MCF 10A (cell line): ENCODE results near the gene KRT15. TPM values are rescaled to one million over a fixed set of nuclear protein-coding genes. Genes with fewer than 3 reads are reported as not detected.
A peak's percentile ranks its signal among the peaks of the same experiment; 100 is the strongest.

Experiments used
- BruUV-seq: library from RNA; stranded (reverse); fragments of 400-500 nt; replicated peaks from 2 replicates; lab custom pipeline; 2021; lab: Mats Ljungman, UMichigan
- CTCF ChIA-PET: fragments of 300-600 bp; sonication (Branson Sonifier 250); formaldehyde crosslinking; extraction: SDS; loops from one replicate; lab custom pipeline; 2021; ENCODE audit warnings: antibody characterized with exemption, inconsistent platforms; lab: Yijun Ruan, JAX
- POLR2A ChIA-PET: fragments of 300-600, 350-650 bp; sonication (Branson Sonifier 250); formaldehyde crosslinking; extraction: SDS; loops from one replicate; lab custom pipeline; 2020; ENCODE audit warnings: antibody characterized with exemption, inconsistent platforms; lab: Yijun Ruan, JAX
- DNase-seq: peaks from one replicate; pipeline ENCODE4 v3.0.0-alpha.2; 2018; ENCODE audit not compliant: unreplicated experiment
- H3K27ac Mint-ChIP-seq: one replicate; pipeline ENCODE4 v1.8.0; 2022; ENCODE audit warnings: mild to moderate bottlenecking, low read depth, mixed read lengths; ENCODE audit not compliant: unreplicated experiment
- H3K27me3 Mint-ChIP-seq: one replicate; pipeline ENCODE4 v1.8.0; 2022; ENCODE audit warnings: mixed read lengths; ENCODE audit not compliant: insufficient read depth, unreplicated experiment
- H3K36me3 Mint-ChIP-seq: one replicate; pipeline ENCODE4 v1.8.0; 2022; ENCODE audit warnings: mild to moderate bottlenecking, moderate library complexity, mixed read lengths; ENCODE audit not compliant: insufficient read depth, unreplicated experiment
- H3K4me1 Mint-ChIP-seq: one replicate; pipeline ENCODE4 v1.8.0; 2022; ENCODE audit warnings: mixed read lengths; ENCODE audit not compliant: insufficient read depth, unreplicated experiment
- H3K4me3 Mint-ChIP-seq: one replicate; pipeline ENCODE4 v1.8.0; 2022; ENCODE audit warnings: mild to moderate bottlenecking, moderate library complexity, mixed read lengths; ENCODE audit not compliant: unreplicated experiment
- H3K9me3 Mint-ChIP-seq: one replicate; pipeline ENCODE4 v1.8.0; 2022; ENCODE audit warnings: mixed read lengths; ENCODE audit not compliant: unreplicated experiment
- CTCF ChIP-seq: fragments of 200-600 bp; IDR thresholded peaks from one replicate; pipeline ENCODE4 v1.8.0; 2022; ENCODE audit warnings: antibody characterized with exemption, mild to moderate bottlenecking; ENCODE audit not compliant: unreplicated experiment
- intact Hi-C: fragments of 100-400 bp; cut with micrococcal nuclease; formaldehyde crosslinking; loops from 2 replicates; pipeline ENCODE4 v1.14.1; 2022
- total RNA-seq: library from RNA; stranded (reverse); gene quantifications from 2 replicates; pipeline ENCODE4 v1.2.3, GENCODE V29; 2022

The KRT15 gene
- total RNA-seq, 1 experiment from 2014 or later: 83.4 TPM

- H3K4me3 Mint-ChIP-seq: peak overlapping the region; percentile 73
- TF ChIP-seq CTCF: no peak
- ChIA-PET POLR2A (interaction anchor here (0.7 to 7.2 kb wide), 15 partner anchors 7 to 710 kb away, joined by 3 to 83 read pairs (median 7); partner anchors contain the start of gene KRTAP4-6), CTCF (interaction anchor here (0.7 to 7.6 kb wide), 7 partner anchors 29 to 156 kb away, joined by 3 to 80 read pairs (median 3); no protein-coding TSS in a partner anchor)
- peaks cover 62% of the 10 kb centered on the region for H3K4me1 Mint-ChIP-seq
- no TSS peak for BruUV-seq
- no peaks in the 10 kb centered on the region for H3K27me3 Mint-ChIP-seq
- DNase-seq: peak; percentile 91
- peaks cover 36% of the 10 kb centered on the region for H3K36me3 Mint-ChIP-seq
- H3K9me3 Mint-ChIP-seq: no peaks in the 10 kb centered on the region
- intact Hi-C loops: loop anchor here (1.0 kb wide), 2 partner anchors 29 to 610 kb away; no protein-coding TSS in a partner anchor
- peak overlapping the region; percentile 76 for H3K27ac Mint-ChIP-seq
These were observed 973 bp upstream of the KRT15 start for GRCh38 chr17:41519501-41520224.

- Mint-ChIP-seq H3K4me3 (peak overlapping the region; percentile 73), H3K4me1 (peaks cover 55% of the 10 kb centered on the region), H3K9me3 (no peaks in the 10 kb centered on the region), H3K27ac (no peak overlapping the region), H3K27me3 (no peaks in the 10 kb centered on the region), H3K36me3 (peaks cover 51% of the 10 kb centered on the region)
- intact Hi-C loops: no loop called here
- no peak for DNase-seq
- POLR2A ChIA-PET: interaction anchor here (0.6 to 7.2 kb wide), 18 partner anchors 12 to 708 kb away, joined by 3 to 83 read pairs (median 5); no protein-coding TSS in a partner anchor
- no peak for TF ChIP-seq CTCF
- CTCF ChIA-PET: interaction anchor here (1.2 to 7.6 kb wide), 3 partner anchors 31 to 662 kb away, joined by 3 to 80 read pairs (median 7); no protein-coding TSS in a partner anchor
- BruUV-seq: no TSS peak
These were observed 659 bp downstream of the KRT15 start for GRCh38 chr17:41518031-41518430.

DNA sequence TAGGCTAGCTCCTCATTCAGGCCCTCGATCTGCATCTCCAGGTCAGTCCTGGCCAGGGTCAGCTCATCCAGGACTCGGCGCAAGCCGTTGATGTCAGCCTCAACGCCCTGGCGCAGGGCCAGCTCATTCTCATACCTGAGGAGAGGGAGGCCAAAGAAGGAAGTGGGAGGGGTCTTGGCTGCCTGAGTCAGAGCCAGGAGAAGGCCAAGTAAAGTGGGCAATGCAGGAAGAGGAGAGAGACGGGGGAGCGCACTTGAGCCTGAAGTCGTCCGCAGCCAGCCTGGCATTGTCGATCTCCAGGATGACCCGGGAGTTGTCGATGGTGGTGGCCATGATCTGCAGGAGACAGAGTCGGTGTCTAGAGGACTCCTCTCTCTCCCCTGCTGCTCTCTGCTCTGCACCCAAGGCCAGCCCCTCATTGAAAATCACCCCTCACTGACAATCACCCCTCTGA is 1.8 kb downstream of the KRT15 start:
- Mint-ChIP-seq H3K36me3 (peaks cover 51% of the 10 kb centered on the region), H3K27me3 (no peaks in the 10 kb centered on the region), H3K9me3 (no peaks in the 10 kb centered on the region), H3K4me3 (peak overlapping the region; percentile 73), H3K4me1 (peaks cover 57% of the 10 kb centered on the region), H3K27ac (no peak overlapping the region)
- no peak for TF ChIP-seq CTCF
- no TSS peak for BruUV-seq
- ChIA-PET POLR2A (interaction anchor here (0.7 to 7.2 kb wide), 5 partner anchors 32 to 660 kb away, joined by 3 to 83 read pairs (median 3); no protein-coding TSS in a partner anchor), CTCF (interaction anchor here (0.6 to 7.6 kb wide), 2 partner anchors 32 to 41 kb away, joined by 3 to 80 read pairs; no protein-coding TSS in a partner anchor)
- no peak for DNase-seq
- intact Hi-C loops: no loop called here
